WTC11 (cell line): ENCODE results near the gene PIWIL4. TPM values are rescaled to one million over a fixed set of nuclear protein-coding genes. Genes with fewer than 3 reads are reported as not detected.

Source experiments
- ATAC-seq: fragments of 200-7000 bp; cut with Tn5 transposase; 2 replicates; pipeline ENCODE4 v1.10.0; 2021; ENCODE audit warnings: mild to moderate bottlenecking, moderate library complexity
- CTCF ChIA-PET: fragments of 300-600 bp; sonication (Branson Sonifier 250); formaldehyde crosslinking; loops from one replicate; lab custom pipeline; 2021; ENCODE audit warnings: antibody characterized with exemption; lab: Charles Lee
- POLR2A ChIA-PET: fragments of 350-600 bp; sonication (Branson Sonifier 250); formaldehyde crosslinking; loops from one replicate; lab custom pipeline; 2021; ENCODE audit warnings: antibody characterized with exemption; lab: Charles Lee
- DNase-seq: peaks from one replicate; pipeline ENCODE4 v3.0.0; 2021; ENCODE audit warnings: low spot score
- H3K27ac Mint-ChIP-seq: 2 replicates; pipeline ENCODE4 v1.8.0; 2021; ENCODE audit warnings: mixed read lengths
- H3K27me3 Mint-ChIP-seq: 2 replicates; pipeline ENCODE4 v1.8.0; 2021; ENCODE audit warnings: low read depth, mild to moderate bottlenecking, moderate library complexity, mixed read lengths
- H3K36me3 Mint-ChIP-seq: 2 replicates; pipeline ENCODE4 v1.8.0; 2021; ENCODE audit warnings: mixed read lengths
- H3K4me1 Mint-ChIP-seq: 2 replicates; pipeline ENCODE4 v1.8.0; 2022; ENCODE audit warnings: mixed read lengths
- H3K4me3 Mint-ChIP-seq: 2 replicates; pipeline ENCODE4 v1.8.0; 2021; ENCODE audit warnings: mild to moderate bottlenecking, moderate library complexity, mixed read lengths
- H3K9me3 Mint-ChIP-seq: 2 replicates; pipeline ENCODE4 v1.8.0; 2021; ENCODE audit warnings: mixed read lengths
- CBFB ChIP-seq: sonication (generic); formaldehyde crosslinking; IDR thresholded peaks from 2 replicates; pipeline ENCODE4 v1.8.1; 2022; ENCODE audit warnings: mild to moderate bottlenecking, low read depth, missing genetic modification reagents
- ETV6 ChIP-seq: sonication (generic); formaldehyde crosslinking; IDR thresholded peaks from 2 replicates; pipeline ENCODE4 v1.8.1; 2022; ENCODE audit warnings: mild to moderate bottlenecking, missing genetic modification reagents
- HMGXB4 ChIP-seq: sonication (generic); formaldehyde crosslinking; IDR thresholded peaks from 2 replicates; pipeline ENCODE4 v1.8.1; 2023; ENCODE audit warnings: mild to moderate bottlenecking, moderate library complexity, missing genetic modification reagents
- IRF1 ChIP-seq: sonication (generic); formaldehyde crosslinking; IDR thresholded peaks from 2 replicates; pipeline ENCODE4 v1.8.0; 2023; ENCODE audit warnings: missing genetic modification reagents
- NFE2L1 ChIP-seq: sonication (generic); formaldehyde crosslinking; IDR thresholded peaks from 2 replicates; pipeline ENCODE4 v1.8.1; 2023; ENCODE audit warnings: missing genetic modification reagents
- PRRX2 ChIP-seq: fragments of 250-450 bp; sonication (Bioruptor Pico); IDR thresholded peaks from 2 replicates; pipeline ENCODE4 v1.8.0; 2021; ENCODE audit warnings: mild to moderate bottlenecking
- SP1 ChIP-seq: sonication (generic); formaldehyde crosslinking; conservative IDR thresholded peaks from 2 replicates; pipeline ENCODE4 v1.8.1; 2022; ENCODE audit warnings: missing genetic modification reagents
- TCF7 ChIP-seq: sonication (generic); formaldehyde crosslinking; IDR thresholded peaks from 2 replicates; pipeline ENCODE4 v1.8.0; 2022; ENCODE audit warnings: mild to moderate bottlenecking, low read depth, missing genetic modification reagents, moderate library complexity
- TP53 ChIP-seq: sonication (generic); formaldehyde crosslinking; IDR thresholded peaks from 2 replicates; pipeline ENCODE4 v1.8.1; 2023; ENCODE audit warnings: mild to moderate bottlenecking, missing genetic modification reagents
- ZMAT4 ChIP-seq: fragments of 250-450 bp; sonication (Bioruptor Pico); IDR thresholded peaks from 2 replicates; pipeline ENCODE4 v1.9.0; 2021; ENCODE audit warnings: mild to moderate bottlenecking
- ZNF121 ChIP-seq: sonication (generic); formaldehyde crosslinking; IDR thresholded peaks from 2 replicates; pipeline ENCODE4 v1.8.0; 2023; ENCODE audit warnings: missing genetic modification reagents
- ZNF317 ChIP-seq: sonication (generic); formaldehyde crosslinking; IDR thresholded peaks from 2 replicates; pipeline ENCODE4 v1.8.1; 2023; ENCODE audit warnings: low read depth, mild to moderate bottlenecking, moderate library complexity, missing genetic modification reagents, borderline replicate concordance
- ZNF425 ChIP-seq: fragments of 250-450 bp; sonication (Bioruptor Pico); conservative IDR thresholded peaks from 2 replicates; pipeline ENCODE4 v1.9.0; 2021; ENCODE audit warnings: mild to moderate bottlenecking
- total RNA-seq: library from RNA; stranded (reverse); gene quantifications from 3 replicates; pipeline ENCODE4 v1.2.3, GENCODE V29; 2021
- TF ChIP-seq, protein P1 (sequence below): sonication (generic); formaldehyde crosslinking; IDR thresholded peaks from 2 replicates; pipeline ENCODE4 v1.8.0; 2022; ENCODE audit warnings: mild to moderate bottlenecking, missing genetic modification reagents
- TF ChIP-seq, protein P2 (sequence below): sonication (generic); formaldehyde crosslinking; IDR thresholded peaks from 2 replicates; pipeline ENCODE4 v1.8.1; 2023; ENCODE audit warnings: mild to moderate bottlenecking, missing genetic modification reagents
- TF ChIP-seq, protein P3 (sequence below): fragments of 250-450 bp; sonication (Bioruptor Pico); IDR thresholded peaks from 2 replicates; pipeline ENCODE4 v1.9.0; 2021; ENCODE audit warnings: moderate library complexity, mild to moderate bottlenecking, inconsistent platforms, borderline replicate concordance
- TF ChIP-seq, protein P4 (sequence below): sonication (generic); formaldehyde crosslinking; IDR thresholded peaks from 2 replicates; pipeline ENCODE4 v1.8.1; 2022; ENCODE audit warnings: low read depth, mild to moderate bottlenecking, moderate library complexity, missing genetic modification reagents, borderline replicate concordance
- TF ChIP-seq, protein P5 (sequence below): sonication (generic); formaldehyde crosslinking; IDR thresholded peaks from 2 replicates; pipeline ENCODE4 v1.8.0; 2023; ENCODE audit warnings: missing genetic modification reagents, mild to moderate bottlenecking, borderline replicate concordance

Gene PIWIL4
- total RNA-seq, 1 experiment from 2014 or later: 0.33 TPM

DNA sequence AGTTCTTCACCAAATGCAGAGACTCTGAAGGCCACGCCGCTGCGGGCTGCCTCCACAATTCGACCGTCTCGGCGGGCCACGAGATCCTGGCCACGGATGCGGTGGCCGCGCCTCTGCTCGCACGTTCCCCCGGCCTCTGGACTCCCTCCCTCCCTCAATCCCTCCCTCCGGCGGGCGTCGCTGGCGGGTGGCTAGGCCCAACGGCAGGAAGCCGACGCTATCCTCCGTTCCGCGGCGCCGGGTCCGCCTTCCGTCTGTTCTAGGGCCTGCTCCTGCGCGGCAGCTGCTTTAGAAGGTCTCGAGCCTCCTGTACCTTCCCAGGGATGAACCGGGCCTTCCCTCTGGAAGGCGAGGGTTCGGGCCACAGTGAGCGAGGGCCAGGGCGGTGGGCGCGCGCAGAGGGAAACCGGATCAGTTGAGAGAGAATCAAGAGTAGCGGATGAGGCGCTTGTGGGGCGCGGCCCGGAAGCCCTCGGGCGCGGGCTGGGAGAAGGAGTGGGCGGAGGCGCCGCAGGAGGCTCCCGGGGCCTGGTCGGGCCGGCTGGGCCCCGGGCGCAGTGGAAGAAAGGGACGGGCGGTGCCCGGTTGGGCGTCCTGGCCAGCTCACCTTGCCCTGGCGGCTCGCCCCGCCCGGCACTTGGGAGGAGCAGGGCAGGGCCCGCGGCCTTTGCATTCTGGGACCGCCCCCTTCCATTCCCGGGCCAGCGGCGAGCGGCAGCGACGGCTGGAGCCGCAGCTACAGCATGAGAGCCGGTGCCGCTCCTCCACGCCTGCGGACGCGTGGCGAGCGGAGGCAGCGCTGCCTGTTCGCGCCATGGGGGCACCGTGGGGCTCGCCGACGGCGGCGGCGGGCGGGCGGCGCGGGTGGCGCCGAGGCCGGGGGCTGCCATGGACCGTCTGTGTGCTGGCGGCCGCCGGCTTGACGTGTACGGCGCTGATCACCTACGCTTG is 23.2 kb upstream of the PIWIL4 start, which contains the start of gene FUT4:
TSS of gene FUT4 (plus strand) at position 227 of the 951 bp plus-strand sequence. CDS start at position 440, 213 bp downstream.
- peak within 1 kb of the TSS; percentile 97 for H3K4me3 Mint-ChIP-seq
- peak; percentile 88 for ATAC-seq
- no peaks in the 10 kb centered on the region for H3K36me3 Mint-ChIP-seq
- CTCF ChIA-PET: interaction anchor here (0.6 to 1.8 kb wide), 5 partner anchors 9 to 27 kb away, joined by 3 to 5 read pairs (median 4); no protein-coding TSS in a partner anchor
- H3K27me3 Mint-ChIP-seq: peaks cover 47% of the 10 kb centered on the region
- POLR2A ChIA-PET: interaction anchor here (0.7 to 1.2 kb wide), 2 partner anchors 23 to 50 kb away, joined by 3 read pairs; no protein-coding TSS in a partner anchor
- H3K9me3 Mint-ChIP-seq: no peaks in the 10 kb centered on the region
- H3K27ac Mint-ChIP-seq: peak within 1 kb of the TSS; percentile 99
- DNase-seq: peak; percentile 87
- H3K4me1 Mint-ChIP-seq: peaks cover 30% of the 10 kb centered on the region
- TF ChIP-seq TP53 (CRISPR knock-in tag): 0 out of 2 replicates have a peak, but pooled peaks have one; percentile 12
- TF ChIP-seq, protein P1, sequence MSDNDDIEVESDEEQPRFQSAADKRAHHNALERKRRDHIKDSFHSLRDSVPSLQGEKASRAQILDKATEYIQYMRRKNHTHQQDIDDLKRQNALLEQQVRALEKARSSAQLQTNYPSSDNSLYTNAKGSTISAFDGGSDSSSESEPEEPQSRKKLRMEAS: peak; percentile 81
- peak; percentile 30 for TF ChIP-seq SP1 (CRISPR knock-in tag)
- no peak for TF ChIP-seq ZNF317 (CRISPR knock-in tag)
- TF ChIP-seq, protein P2, sequence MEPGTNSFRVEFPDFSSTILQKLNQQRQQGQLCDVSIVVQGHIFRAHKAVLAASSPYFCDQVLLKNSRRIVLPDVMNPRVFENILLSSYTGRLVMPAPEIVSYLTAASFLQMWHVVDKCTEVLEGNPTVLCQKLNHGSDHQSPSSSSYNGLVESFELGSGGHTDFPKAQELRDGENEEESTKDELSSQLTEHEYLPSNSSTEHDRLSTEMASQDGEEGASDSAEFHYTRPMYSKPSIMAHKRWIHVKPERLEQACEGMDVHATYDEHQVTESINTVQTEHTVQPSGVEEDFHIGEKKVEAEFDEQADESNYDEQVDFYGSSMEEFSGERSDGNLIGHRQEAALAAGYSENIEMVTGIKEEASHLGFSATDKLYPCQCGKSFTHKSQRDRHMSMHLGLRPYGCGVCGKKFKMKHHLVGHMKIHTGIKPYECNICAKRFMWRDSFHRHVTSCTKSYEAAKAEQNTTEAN (CRISPR knock-in tag): peak; percentile 87
- 0 out of 2 replicates have a peak, but pooled peaks have one; percentile 37 for TF ChIP-seq CBFB
- TF ChIP-seq, protein P3, sequence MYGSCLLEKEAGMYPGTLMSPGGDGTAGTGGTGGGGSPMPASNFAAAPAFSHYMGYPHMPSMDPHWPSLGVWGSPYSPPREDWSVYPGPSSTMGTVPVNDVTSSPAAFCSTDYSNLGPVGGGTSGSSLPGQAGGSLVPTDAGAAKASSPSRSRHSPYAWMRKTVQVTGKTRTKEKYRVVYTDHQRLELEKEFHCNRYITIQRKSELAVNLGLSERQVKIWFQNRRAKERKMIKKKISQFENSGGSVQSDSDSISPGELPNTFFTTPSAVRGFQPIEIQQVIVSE (CRISPR knock-in tag): no peak
- TF ChIP-seq HMGXB4 (CRISPR knock-in tag): peak; percentile 83
- TF ChIP-seq ZMAT4 (CRISPR knock-in tag): no peak
- peak; percentile 85 for TF ChIP-seq NFE2L1
- no peak for TF ChIP-seq IRF1
- 0 out of 2 replicates have a peak, but pooled peaks have one; percentile 13 for TF ChIP-seq PRRX2 (CRISPR knock-in tag)
- TF ChIP-seq ZNF121: no peak
- peak; percentile 51; the same call in 1 of the 2 replicates for TF ChIP-seq TCF7 (CRISPR knock-in tag)
- TF ChIP-seq ZNF425: no peak
- TF ChIP-seq, protein P4, sequence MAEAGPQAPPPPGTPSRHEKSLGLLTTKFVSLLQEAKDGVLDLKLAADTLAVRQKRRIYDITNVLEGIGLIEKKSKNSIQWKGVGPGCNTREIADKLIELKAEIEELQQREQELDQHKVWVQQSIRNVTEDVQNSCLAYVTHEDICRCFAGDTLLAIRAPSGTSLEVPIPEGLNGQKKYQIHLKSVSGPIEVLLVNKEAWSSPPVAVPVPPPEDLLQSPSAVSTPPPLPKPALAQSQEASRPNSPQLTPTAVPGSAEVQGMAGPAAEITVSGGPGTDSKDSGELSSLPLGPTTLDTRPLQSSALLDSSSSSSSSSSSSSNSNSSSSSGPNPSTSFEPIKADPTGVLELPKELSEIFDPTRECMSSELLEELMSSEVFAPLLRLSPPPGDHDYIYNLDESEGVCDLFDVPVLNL (CRISPR knock-in tag): peak; percentile 65; the same call in 1 of the 2 replicates
- TF ChIP-seq ETV6 (CRISPR knock-in tag): peak; percentile 15; the same call in 1 of the 2 replicates
- TF ChIP-seq, protein P5, sequence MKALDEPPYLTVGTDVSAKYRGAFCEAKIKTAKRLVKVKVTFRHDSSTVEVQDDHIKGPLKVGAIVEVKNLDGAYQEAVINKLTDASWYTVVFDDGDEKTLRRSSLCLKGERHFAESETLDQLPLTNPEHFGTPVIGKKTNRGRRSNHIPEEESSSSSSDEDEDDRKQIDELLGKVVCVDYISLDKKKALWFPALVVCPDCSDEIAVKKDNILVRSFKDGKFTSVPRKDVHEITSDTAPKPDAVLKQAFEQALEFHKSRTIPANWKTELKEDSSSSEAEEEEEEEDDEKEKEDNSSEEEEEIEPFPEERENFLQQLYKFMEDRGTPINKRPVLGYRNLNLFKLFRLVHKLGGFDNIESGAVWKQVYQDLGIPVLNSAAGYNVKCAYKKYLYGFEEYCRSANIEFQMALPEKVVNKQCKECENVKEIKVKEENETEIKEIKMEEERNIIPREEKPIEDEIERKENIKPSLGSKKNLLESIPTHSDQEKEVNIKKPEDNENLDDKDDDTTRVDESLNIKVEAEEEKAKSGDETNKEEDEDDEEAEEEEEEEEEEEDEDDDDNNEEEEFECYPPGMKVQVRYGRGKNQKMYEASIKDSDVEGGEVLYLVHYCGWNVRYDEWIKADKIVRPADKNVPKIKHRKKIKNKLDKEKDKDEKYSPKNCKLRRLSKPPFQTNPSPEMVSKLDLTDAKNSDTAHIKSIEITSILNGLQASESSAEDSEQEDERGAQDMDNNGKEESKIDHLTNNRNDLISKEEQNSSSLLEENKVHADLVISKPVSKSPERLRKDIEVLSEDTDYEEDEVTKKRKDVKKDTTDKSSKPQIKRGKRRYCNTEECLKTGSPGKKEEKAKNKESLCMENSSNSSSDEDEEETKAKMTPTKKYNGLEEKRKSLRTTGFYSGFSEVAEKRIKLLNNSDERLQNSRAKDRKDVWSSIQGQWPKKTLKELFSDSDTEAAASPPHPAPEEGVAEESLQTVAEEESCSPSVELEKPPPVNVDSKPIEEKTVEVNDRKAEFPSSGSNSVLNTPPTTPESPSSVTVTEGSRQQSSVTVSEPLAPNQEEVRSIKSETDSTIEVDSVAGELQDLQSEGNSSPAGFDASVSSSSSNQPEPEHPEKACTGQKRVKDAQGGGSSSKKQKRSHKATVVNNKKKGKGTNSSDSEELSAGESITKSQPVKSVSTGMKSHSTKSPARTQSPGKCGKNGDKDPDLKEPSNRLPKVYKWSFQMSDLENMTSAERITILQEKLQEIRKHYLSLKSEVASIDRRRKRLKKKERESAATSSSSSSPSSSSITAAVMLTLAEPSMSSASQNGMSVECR (CRISPR knock-in tag): peak; percentile 79; the same call in 1 of the 2 replicates
